SK-N-SH (cell line): ENCODE data around the gene DCDC1. TPM values are rescaled to one million over a fixed set of nuclear protein-coding genes. Genes with fewer than 3 reads are reported as not detected.
"Not testable (repeated sequence)": the region's sequence is repeated elsewhere in the genome, so short reads cannot be mapped to it uniquely, and the experiment has no call there.

ENCODE experiments used
- CTCF ChIA-PET: fragments of 300-600, 350-600 bp; formaldehyde crosslinking; extraction: SDS; loops from one replicate; lab custom pipeline; 2021; lab: Yijun Ruan, JAX
- POLR2A ChIA-PET: fragments of 350-600 bp; sonication (Branson Sonifier 250); formaldehyde crosslinking; extraction: SDS; loops from one replicate; lab custom pipeline; 2020; ENCODE audit warnings: antibody characterized with exemption, inconsistent platforms; lab: Yijun Ruan, JAX
- DNase-seq: peaks from one replicate; pipeline ENCODE4 v3.0.0; 2012
- H2AFZ ChIP-seq: fragments of 200-600 bp; sonication (generic); 2 replicates; pipeline ENCODE4 v1.8.1; 2016; ENCODE audit warnings: antibody characterized with exemption, mild to moderate bottlenecking, low read depth
- H3F3A ChIP-seq: fragments of 200-600 bp; sonication (generic); replicated peaks from 2 replicates; pipeline ENCODE3; 2016; ENCODE audit warnings: antibody characterized with exemption, mild to moderate bottlenecking; ENCODE audit not compliant: insufficient read depth
- H3K27ac ChIP-seq, 2 experiments: fragments of 200-500 bp in 1 of 2; fragments of 200-600 bp in 1 of 2; sonication (Bioruptor generic) in 1 of 2; sonication (generic), shearing (Covaris generic) in 1 of 2; 2 replicates each; pipeline versions ENCODE4 v1.5.1 to v1.6.1; 2014 to 2016; ENCODE audit warnings: low read depth in 2 of 2, inconsistent platforms in 1 of 2, low read length in 1 of 2, mild to moderate bottlenecking in 1 of 2, mixed read lengths in 1 of 2
- H3K27me3 ChIP-seq: fragments of 200-600 bp; sonication (generic), shearing (Covaris generic); 2 replicates; pipeline ENCODE4 v1.6.1; 2016; ENCODE audit warnings: mixed run types; ENCODE audit not compliant: insufficient read depth
- H3K36me3 ChIP-seq, 2 experiments: fragments of 200-500 bp in 1 of 2; fragments of 200-600 bp in 1 of 2; sonication (Bioruptor generic) in 1 of 2; sonication (generic) in 1 of 2; replicated peaks in 1 of 2; 2 replicates each; pipeline versions ENCODE3 to v1.5.1; 2014 to 2016; ENCODE audit warnings: low read length in 1 of 2, mild to moderate bottlenecking in 1 of 2; ENCODE audit not compliant: insufficient read depth in 2 of 2, control insufficient read depth in 1 of 2
- H3K4me1 ChIP-seq, 2 experiments: fragments of 200-500 bp in 1 of 2; fragments of 200-600 bp in 1 of 2; sonication (Bioruptor generic) in 1 of 2; sonication (generic), shearing (Covaris generic) in 1 of 2; 2 replicates each; pipeline versions ENCODE4 v1.5.1 to v1.6.1; 2014 to 2016; ENCODE audit warnings: low read depth in 1 of 2, low read length in 1 of 2, mixed run types in 1 of 2; ENCODE audit not compliant: insufficient read depth in 2 of 2, control insufficient read depth in 1 of 2
- H3K4me2 ChIP-seq: fragments of 200-600 bp; sonication (generic), shearing (Covaris generic); 2 replicates; pipeline ENCODE4 v1.6.1; 2017; ENCODE audit warnings: mixed run types
- H3K4me3 ChIP-seq, 2 experiments: fragments of 200-500 bp in 1 of 2; fragments of 200-600 bp in 1 of 2; sonication (Bioruptor generic) in 1 of 2; sonication (generic), shearing (Covaris generic) in 1 of 2; 2 replicates each; pipeline versions ENCODE4 v1.5.1 to v1.8.1; 2014 to 2016; ENCODE audit warnings: low read depth in 2 of 2, inconsistent platforms in 1 of 2, low read length in 1 of 2, mild to moderate bottlenecking in 1 of 2, mixed read lengths in 1 of 2, moderate library complexity in 1 of 2
- H3K79me2 ChIP-seq: fragments of 200-600 bp; sonication (generic); 2 replicates; pipeline ENCODE4 v1.8.1; 2017; ENCODE audit warnings: mild to moderate bottlenecking; ENCODE audit not compliant: insufficient read depth
- H3K9ac ChIP-seq: fragments of 200-600 bp; sonication (generic); 2 replicates; pipeline ENCODE4 v1.6.1; 2017; ENCODE audit warnings: mixed run types
- H3K9me2 ChIP-seq: fragments of 200-600 bp; sonication (generic); 2 replicates; pipeline ENCODE4 v1.6.1; 2017; ENCODE audit warnings: mixed run types
- H3K9me3 ChIP-seq: fragments of 200-600 bp; sonication (generic); 2 replicates; pipeline ENCODE4 v1.6.1; 2017; ENCODE audit warnings: mixed run types, mild to moderate bottlenecking, moderate library complexity
- H4K20me1 ChIP-seq: fragments of 200-600 bp; sonication (generic); 2 replicates; pipeline ENCODE4 v1.6.1; 2017; ENCODE audit warnings: mild to moderate bottlenecking, mixed run types; ENCODE audit not compliant: insufficient read depth
- EZH2phosphoT487 ChIP-seq: fragments of 200-600 bp; sonication (generic); IDR thresholded peaks from 2 replicates; pipeline ENCODE4 v1.6.1; 2017; ENCODE audit warnings: low read depth, mixed run types, mild to moderate bottlenecking, antibody characterized with exemption, moderate library complexity, borderline replicate concordance
- FOSL2 ChIP-seq: IDR thresholded peaks from 2 replicates; pipeline ENCODE4 v1.4.0; 2012; ENCODE audit warnings: low read depth, mild to moderate bottlenecking, moderate library complexity, borderline replicate concordance
- FOXJ3 ChIP-seq: sonication (generic); formaldehyde crosslinking; IDR thresholded peaks from 2 replicates; pipeline ENCODE4 v1.5.1; 2020; ENCODE audit warnings: mild to moderate bottlenecking, missing genetic modification reagents
- FOXM1 ChIP-seq: IDR thresholded peaks from 2 replicates; pipeline ENCODE4 v1.4.0; 2012; ENCODE audit warnings: low read depth, mild to moderate bottlenecking
- JUND ChIP-seq: IDR thresholded peaks from 2 replicates; pipeline ENCODE4 v1.4.0; 2012
- MEF2A ChIP-seq: IDR thresholded peaks from 2 replicates; pipeline ENCODE4 v1.4.0; 2012; ENCODE audit warnings: low read depth, borderline replicate concordance
- MXI1 ChIP-seq: IDR thresholded peaks from 2 replicates; pipeline ENCODE4 v1.6.1; 2012; ENCODE audit warnings: mild to moderate bottlenecking, low read depth, low read length, improper control_type of control experiment
- NRF1 ChIP-seq: IDR thresholded peaks from 2 replicates; pipeline ENCODE4 v1.6.1; 2012; ENCODE audit warnings: low read depth, mild to moderate bottlenecking, low read length
- RCOR1 ChIP-seq: fragments of 150-350 bp; IDR thresholded peaks from 2 replicates; pipeline ENCODE4 v1.6.1; 2017; ENCODE audit warnings: antibody characterized with exemption, low read length
- RFX5 ChIP-seq: IDR thresholded peaks from 2 replicates; pipeline ENCODE4 v1.6.1; 2012; ENCODE audit warnings: mild to moderate bottlenecking, improper control_type of control experiment, low read length
- SIN3A ChIP-seq: IDR thresholded peaks from 2 replicates; pipeline ENCODE4 v1.6.1; 2012; ENCODE audit warnings: low read depth, mild to moderate bottlenecking, low read length, moderate library complexity, borderline replicate concordance
- USF1 ChIP-seq: IDR thresholded peaks from 2 replicates; pipeline ENCODE4 v1.4.0; 2012; ENCODE audit warnings: low read depth, borderline replicate concordance
- WGBS: methylation state at CpG from one replicate; pipeline ENCODE4 v1.1.6; 2017; ENCODE audit warnings: low lambda C conversion rate; 5-methylcytosine and 5-hydroxymethylcytosine counted together
- polyA plus RNA-seq, 3 experiments: library from polyadenylated mRNA; depleted of rRNA; stranded (reverse); fragments of >200 nt; gene quantifications; 2 replicates each; pipeline ENCODE4 v1.2.3, GENCODE V29; 2012
- TF ChIP-seq, protein P1 (sequence below): fragments of 150-350 bp; IDR thresholded peaks from 2 replicates; pipeline ENCODE4 v1.6.1; 2017; ENCODE audit warnings: antibody characterized with exemption, low read length, low read depth, borderline replicate concordance
- TF ChIP-seq, protein P2 (sequence below): fragments of 150-350 bp; IDR thresholded peaks from 2 replicates; pipeline ENCODE4 v1.6.1; 2016; ENCODE audit warnings: mild to moderate bottlenecking, low read depth, low read length

DCDC1 gene
- polyA plus RNA-seq, 1 of the 3 experiments (the other 2 are of a cell fraction) = 0.12 TPM

GRCh38 chr11:31301549-31302510 is 67.7 kb downstream of the DCDC1 start (continued):
- no peak for TF ChIP-seq SIN3A
- TF ChIP-seq, protein P1, sequence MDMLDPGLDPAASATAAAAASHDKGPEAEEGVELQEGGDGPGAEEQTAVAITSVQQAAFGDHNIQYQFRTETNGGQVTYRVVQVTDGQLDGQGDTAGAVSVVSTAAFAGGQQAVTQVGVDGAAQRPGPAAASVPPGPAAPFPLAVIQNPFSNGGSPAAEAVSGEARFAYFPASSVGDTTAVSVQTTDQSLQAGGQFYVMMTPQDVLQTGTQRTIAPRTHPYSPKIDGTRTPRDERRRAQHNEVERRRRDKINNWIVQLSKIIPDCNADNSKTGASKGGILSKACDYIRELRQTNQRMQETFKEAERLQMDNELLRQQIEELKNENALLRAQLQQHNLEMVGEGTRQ = no peak

DNA sequence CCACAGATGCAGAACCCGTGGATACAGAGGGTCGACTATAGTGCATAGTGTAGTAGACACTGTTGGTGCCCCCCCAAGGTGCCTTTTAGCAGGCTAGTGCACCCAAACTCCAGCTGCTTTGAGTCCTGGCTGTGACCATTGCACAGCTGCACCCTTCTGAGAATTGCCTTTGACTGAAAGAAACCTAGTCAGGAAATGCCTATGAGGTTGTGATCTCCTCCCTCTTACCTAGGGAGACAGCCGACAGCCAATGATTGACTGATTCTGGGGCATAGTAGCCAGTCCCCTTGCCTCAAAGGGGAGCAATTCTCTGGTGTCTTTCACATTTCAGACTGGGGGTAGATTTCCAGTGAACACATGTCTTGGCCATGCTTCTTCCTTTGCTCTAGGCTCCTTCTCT is 74.2 kb downstream of the DCDC1 start:
- no peaks in the 10 kb centered on the region for H3K4me1 ChIP-seq
- no peak for TF ChIP-seq FOSL2
- TF ChIP-seq USF1 = no peak
- TF ChIP-seq FOXJ3 (CRISPR knock-in tag) = no peak
- TF ChIP-seq MEF2A = no peak
- TF ChIP-seq, protein P2, sequence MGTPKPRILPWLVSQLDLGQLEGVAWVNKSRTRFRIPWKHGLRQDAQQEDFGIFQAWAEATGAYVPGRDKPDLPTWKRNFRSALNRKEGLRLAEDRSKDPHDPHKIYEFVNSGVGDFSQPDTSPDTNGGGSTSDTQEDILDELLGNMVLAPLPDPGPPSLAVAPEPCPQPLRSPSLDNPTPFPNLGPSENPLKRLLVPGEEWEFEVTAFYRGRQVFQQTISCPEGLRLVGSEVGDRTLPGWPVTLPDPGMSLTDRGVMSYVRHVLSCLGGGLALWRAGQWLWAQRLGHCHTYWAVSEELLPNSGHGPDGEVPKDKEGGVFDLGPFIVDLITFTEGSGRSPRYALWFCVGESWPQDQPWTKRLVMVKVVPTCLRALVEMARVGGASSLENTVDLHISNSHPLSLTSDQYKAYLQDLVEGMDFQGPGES = no peak
- no peak for TF ChIP-seq MXI1
- no peak for TF ChIP-seq NRF1
- no peak for TF ChIP-seq RFX5
- no peak for TF ChIP-seq RCOR1
- TF ChIP-seq EZH2phosphoT487 = no peak
- no peak for TF ChIP-seq JUND
- TF ChIP-seq FOXM1 = no peak
- no peak overlapping the region for H3K4me2 ChIP-seq
- CTCF ChIA-PET = interaction anchor here (0.6 kb wide), 1 partner anchor 40 kb away, joined by 3 read pairs; no protein-coding TSS in a partner anchor
- H3K36me3 ChIP-seq = no peaks in the 10 kb centered on the region
- WGBS = 1% methylated on average over 2 of the region's 3 CpGs
- H2AFZ ChIP-seq = no peak overlapping the region
- H3K9me3 ChIP-seq = no peaks in the 10 kb centered on the region
- POLR2A ChIA-PET = no interaction called here
- no peaks in the 10 kb centered on the region for H3F3A ChIP-seq
- no peak overlapping the region for H3K4me3 ChIP-seq
- H3K79me2 ChIP-seq = no peaks in the 10 kb centered on the region
- no peaks in the 10 kb centered on the region for H3K9me2 ChIP-seq
- no peaks in the 10 kb centered on the region for H4K20me1 ChIP-seq
- DNase-seq = no peak
- no peaks in the 10 kb centered on the region for H3K27me3 ChIP-seq
- no peak overlapping the region for H3K9ac ChIP-seq
- H3K27ac ChIP-seq = no peak overlapping the region

- DNase-seq, H3K9me2 ChIP-seq, H3F3A ChIP-seq, CTCF ChIA-PET, H3K9ac ChIP-seq, H3K79me2 ChIP-seq, H3K4me2 ChIP-seq, H3K27ac ChIP-seq, H3K36me3 ChIP-seq, H3K4me3 ChIP-seq, H2AFZ ChIP-seq, H3K4me1 ChIP-seq, H3K27me3 ChIP-seq, H3K9me3 ChIP-seq, H4K20me1 ChIP-seq: not testable (repeated sequence)
- WGBS = 12% methylated on average over 3 of the region's 3 CpGs
- POLR2A ChIA-PET = interaction anchor here (0.6 kb wide), 1 partner anchor 192 kb away, joined by 4 read pairs; no protein-coding TSS in a partner anchor
These were observed 96.0 kb downstream of the DCDC1 start for GRCh38 chr11:31273527-31273926.
